GM10847 (cell line): ENCODE measurements around the gene BCL11A.

Source experiments
- POLR2A ChIP-seq: IDR thresholded peaks from 2 replicates; pipeline ENCODE4 v1.6.1; 2011; ENCODE audit not compliant: insufficient read length; ENCODE audit errors: extremely low read depth

Gene BCL11A

DNA sequence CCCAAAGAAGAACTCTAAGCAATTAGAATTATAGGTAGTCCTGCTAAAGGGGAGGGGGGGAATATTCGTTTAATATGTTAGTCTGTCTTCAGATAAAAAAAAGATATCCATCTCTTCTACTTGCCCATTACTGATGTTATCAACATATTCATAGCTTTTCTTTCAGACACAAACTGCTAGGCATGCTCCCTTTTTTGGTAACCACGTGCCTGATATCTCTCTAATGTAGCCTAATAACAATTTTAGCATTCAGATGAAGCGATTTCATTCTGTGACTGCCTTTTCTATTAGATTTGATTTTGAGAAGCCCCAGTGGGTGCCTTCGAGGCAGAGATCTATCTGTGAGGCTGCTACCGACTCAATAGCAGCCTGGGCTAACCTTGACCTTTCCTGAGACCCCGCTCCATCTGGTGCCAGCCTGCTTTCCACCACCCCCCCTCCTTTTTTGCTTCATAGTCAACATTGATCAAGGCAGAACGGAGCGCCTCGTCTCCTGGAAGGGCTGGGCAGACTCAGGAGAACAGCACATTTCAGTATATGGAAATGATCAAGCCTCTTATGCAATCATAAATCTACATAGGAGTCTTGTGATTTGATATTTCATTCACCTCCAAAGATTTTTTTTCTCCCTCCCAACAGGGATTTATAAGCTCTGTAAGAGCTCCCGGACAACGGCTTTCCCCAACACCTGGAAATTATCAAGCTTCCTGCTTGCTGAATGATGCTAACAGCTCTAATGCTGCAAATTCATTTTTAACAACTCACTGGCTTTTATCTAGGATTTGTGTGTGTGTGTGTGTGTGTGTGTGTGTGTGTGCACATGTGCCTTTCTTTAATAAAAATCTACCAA is 14.7 kb upstream of the BCL11A start:
- no peak for TF ChIP-seq POLR2A

DNA sequence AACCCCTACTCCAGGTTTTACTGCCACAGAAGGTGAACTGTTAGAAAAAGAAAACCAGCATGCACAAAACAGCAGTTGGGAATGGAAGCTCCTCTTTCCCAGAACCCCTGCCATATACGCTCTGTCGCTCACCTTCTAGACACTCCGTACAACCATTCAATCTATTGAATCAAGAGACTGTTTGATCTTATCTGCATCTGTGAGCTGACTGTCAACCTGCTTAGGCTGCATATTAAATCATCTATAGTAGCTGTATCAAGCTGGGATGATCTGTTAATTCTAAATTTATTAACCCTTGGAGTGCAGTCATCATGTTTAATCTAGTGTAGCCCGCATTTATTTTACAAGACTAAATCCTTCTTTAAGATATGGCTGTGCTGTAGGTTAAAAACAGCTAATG is 13.6 kb upstream of the BCL11A start:
- no peak for TF ChIP-seq POLR2A

DNA sequence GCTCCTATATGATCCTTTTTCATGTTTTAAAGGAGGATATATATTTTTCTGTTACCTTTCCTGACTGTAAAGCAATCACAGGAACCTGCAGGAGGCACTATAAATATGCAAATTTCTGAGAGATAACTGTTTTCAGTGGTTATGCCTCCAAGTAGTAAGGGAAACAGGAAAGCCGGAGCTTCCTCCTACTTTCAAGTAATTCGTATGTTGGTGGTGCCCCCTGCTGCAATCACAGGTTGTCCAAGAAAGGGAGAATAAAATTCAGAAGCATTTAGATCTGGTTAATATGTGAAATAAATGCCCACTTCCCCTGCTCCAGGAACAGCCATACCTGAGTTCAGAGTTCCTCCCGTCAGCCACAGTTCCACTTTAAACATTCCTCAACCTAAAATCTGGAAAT is 12.0 kb upstream of the BCL11A start:
- TF ChIP-seq POLR2A, result no peak

DNA sequence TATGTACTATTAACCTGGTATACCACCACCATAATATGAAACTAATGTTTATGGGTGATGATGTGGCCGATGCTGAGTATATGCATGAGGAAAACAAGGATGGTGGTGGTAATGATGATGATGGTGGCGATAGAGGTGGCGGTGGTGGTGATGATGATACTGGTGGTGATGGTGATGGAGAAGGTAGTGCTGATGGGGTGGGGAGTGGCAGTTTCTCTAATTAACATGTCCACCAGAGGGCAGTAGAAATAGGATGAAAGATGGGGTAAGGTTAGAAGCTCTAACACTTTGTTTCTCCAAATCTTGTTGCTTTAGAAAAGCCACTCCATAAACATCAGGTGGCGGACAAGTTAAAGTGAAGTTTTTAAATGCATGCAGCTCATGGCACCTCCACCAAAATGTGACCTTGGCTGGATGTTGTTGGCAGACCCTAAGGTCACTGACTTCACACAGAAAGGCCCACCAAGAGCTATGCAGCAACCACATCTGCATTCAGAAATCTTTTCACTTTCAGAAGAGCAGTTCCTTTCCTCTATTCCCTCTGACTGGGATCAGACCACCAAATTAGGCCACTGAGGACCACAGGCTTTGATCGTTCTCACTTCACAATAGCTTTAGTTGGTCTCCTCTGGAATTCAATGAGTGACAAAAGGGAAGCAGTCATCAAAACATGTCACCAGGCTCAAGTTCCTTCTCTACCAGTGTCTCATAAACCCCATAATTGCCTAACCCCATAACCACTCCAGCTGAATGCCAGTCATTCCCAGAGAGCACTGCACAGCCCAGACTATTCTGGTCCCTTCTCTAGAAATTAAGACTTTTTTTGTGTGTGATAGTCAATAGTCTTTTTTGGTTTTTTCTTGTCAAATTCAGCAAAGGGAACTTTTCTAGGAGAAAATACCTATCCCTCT is 7.5 kb upstream of the BCL11A start:
- TF ChIP-seq POLR2A, result no peak

DNA sequence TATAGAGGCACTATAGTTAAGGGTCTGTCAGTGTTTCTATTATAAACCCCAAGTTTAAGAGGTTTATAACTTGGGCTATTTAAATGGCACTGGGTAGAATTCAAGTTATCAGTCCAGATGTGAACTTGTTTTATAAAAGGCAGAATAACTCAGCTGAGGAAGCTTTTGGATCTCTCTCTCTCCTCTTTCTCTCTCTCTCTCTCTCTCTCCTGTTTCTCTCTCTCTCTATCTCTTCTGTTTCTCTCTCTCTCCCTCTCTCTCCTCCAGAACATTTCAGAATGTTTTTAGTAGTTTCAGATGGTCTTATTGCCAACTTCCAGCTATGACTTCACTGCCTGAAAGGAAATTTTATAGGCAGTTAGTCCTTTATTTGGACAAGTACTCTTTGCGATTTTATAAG is 6.4 kb upstream of the BCL11A start:
- no peak for TF ChIP-seq POLR2A

DNA sequence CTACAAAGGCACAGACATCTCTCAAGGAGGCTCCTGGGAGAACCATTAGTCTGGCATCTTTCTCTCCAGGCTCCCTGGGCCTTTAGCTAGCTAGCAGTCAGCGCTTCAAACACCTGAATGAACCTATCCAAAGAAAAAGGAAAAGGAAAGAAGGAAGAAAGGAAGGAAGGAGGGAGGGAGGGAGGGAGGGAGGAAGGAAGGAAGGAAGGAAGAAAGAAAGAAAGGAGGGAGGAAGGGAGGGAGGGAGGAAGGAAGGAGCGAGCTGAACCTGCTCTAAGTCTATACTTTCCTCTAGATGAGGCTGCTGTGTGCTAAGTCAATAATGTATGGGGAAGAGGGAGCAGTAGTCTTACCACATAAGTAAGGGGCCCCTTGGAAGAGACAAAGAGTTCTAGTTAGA is 5.1 kb upstream of the BCL11A start:
- no peak for TF ChIP-seq POLR2A

DNA sequence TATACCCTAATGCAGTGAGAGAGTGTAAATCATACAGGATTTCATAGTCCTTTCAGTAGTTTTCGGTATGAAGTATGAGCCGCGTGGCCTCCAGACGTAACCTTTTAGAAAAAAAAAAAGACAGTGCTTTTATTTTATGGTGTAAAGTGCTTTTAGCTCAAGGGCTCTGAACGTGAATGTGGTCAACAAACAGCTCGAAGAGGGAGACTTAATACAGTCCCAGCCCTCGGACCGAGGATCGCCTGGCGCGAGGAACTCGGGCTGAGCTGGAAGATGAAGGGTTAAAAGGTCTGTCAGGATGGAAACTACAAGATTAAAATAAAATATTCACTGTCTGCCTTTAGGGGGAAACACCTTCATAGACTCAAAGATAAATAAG is 4.0 kb upstream of the BCL11A start:
- no peak for TF ChIP-seq POLR2A

DNA sequence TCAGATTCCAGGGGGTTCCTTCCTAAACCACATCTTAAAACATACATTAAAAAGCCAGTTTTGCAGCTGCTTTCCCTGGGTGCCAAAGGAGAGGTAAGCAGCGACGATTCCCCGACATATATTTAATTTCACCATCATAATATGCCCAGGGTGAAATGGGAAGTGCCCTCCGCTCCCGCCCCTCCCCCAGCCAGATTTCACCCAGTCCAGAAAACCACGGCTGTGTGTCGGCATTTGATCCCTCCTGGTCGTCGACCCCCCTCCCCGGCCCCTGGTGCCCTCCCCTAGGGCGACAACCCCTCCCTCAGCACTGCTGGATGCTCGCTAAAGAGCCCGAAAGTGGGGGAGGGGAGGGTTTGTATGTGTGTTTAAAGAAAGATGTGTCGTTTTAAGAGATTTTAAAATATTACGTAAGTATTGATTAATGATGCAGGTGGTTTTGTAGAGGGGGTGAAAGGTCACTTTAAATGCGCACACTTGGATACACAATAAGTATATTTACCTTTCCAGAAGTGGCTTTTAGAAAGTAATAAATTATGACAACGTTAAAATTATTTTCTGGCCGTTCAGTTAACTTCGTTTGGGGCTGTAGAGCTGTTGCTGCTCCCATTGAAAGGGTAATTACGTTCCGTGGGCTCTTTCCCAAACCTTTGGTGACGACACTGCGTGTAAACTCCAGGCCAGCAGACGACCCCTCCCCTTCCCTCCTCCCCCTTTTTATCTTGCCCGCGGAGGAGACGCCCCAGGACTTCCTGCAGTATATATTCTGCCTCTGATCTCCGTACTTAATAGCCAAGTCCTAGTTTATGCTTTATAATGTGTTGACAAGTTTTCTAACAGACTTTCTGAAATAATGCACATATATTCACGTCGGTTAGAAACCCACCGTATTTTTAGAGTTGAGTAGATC is 3.4 kb upstream of the BCL11A start:
- no peak for TF ChIP-seq POLR2A

DNA sequence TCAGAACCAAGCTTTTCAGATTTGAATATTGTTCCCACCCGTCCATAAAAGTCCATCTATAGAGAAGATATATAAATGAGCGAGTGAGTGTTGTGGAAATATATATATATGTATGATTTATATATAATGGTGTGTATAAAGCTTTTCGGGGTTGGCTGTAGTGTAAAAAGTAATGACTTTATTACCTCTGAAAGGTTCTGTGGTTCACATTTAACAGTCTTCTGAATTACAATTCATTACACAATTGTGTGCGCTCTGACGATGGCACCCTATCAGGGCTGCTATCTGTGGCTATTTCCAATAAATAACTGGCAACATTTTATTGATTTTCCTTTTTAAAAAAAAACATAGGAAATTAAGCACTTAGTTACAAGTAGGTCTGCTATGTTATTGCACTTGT is 2.7 kb upstream of the BCL11A start:
- no peak for TF ChIP-seq POLR2A

DNA sequence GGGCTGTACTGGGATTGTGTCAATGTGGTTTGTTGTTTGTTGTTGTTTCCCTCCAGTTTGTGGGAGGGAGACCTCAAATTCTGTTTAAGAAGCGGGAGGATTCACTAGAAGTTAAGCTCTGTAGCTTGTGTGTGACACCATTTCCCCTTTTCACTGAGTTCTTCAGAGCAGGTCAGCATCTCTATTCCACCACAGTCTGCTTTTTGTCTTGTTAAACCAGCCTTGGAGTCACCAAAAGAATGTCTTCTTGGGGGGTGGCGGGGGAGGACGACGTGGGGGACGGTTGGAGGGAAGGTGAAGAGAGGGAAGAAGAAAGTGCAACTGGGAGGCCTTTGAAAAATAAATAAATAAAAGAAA is 2.3 kb upstream of the BCL11A start:
- TF ChIP-seq POLR2A, result no peak

DNA sequence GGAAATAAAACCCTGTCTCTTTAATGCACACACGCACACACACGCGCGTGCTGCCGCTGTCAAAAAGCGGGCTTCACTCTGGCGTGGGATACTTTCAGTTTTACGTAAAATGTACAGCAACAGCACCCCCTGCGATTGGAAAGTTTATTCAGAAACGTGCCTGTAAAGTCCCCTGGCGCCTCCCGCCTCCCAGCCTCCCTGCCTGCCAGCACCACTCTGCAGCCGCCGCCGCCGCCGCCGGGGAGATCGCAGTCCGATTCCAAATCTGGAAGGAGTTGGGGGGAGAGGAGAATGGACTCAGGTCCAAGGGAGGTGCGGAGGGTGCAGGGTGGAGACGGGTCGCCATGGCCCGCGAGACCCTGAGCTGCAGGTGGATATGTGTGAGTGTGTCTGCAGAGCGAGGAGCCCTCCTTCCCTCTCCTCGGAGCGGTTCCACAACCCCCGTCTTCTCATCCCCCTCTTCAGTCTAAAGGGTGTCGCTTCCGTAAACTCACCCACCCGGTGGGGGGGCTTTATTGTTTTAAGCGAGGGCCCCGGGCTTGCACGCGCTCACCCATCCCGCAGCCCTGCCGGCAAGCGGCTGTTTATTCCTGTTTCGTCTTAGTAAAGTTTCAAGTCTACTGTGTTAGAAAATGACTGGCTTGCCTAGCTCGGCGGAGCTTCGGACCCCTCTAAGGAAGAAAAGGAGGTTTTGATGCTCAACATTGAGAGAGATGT is 1.8 kb upstream of the BCL11A start:
- TF ChIP-seq POLR2A, result no peak

DNA sequence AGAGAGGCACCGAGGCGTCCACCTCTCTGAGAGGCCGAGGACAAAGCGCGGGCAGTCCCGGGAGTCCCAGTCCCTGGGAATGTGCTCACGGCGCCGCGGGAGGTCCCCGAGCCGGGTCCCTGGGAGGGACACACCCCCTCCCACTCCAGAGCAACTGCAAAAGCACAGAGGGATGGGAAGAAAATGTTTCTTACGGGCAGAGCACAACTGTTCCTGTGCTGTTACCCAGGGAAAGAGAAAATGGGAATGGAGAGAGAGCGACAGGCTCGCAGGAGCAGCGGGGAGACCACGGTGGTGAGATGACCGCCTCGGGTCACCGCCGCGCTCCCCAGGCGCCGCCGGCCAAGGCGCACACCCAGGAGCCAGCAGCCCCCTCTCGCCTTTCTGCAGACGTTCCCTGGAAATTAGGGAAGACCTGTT is 1.2 kb upstream of the BCL11A start:
- TF ChIP-seq POLR2A, result no peak

DNA sequence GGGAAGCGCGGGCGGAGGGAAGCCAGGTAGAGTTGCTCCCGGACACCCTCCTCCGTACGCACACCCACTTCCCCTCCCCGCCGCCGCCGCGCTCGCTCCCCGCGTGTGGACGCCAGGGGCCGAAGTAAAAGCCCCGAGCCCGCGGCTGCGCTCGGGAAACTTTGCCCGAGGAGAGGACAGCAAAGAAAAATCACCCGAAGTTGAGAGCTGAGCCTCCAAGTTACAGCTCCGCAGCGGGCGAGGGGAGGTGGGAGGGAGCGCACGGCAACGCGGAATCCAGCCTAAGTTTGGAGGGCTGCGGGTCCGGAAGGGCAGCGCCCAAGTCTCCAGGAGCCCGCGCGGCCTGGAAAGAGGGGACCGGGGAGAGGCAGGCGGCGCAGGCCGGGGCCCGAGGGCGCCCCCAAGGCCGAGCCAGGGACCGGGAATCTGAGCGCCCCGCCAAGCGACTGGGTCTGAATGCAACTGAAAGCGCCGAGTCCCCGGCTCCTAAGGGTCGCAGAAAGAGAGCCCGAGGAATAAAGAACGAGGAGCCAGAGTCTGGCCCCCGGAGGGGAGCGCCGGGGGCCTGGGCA is 706 bp upstream of the BCL11A start:
- no peak for TF ChIP-seq POLR2A

DNA sequence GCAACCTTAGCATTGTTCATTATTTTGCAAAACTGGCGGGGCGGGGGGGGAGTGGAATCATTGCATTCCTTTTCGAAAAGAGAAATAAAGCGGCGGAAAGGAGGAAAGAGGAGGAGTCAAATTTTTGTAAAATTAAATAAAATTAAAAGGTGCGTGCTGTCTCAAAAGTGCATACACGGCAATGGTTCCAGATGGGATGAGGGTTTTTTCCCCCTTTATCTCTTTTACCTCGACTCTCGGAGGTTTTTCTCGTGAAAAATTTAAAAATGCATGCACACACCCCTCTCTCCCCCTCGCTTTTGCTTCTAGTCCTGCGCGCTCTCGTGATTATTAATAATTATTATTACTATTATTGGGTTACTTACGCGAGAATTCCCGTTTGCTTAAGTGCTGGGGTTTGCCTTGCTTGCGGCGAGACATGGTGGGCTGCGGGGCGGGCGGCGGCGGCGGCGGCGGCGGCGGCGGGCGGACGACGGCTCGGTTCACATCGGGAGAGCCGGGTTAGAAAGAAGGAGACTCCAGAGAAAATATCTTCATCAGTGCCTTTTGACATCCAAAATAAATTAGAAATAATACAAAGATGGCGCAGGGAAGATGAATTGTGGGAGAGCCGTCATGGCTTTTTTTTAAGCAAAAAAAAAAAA is 481 bp downstream of the BCL11A start:
- no peak for TF ChIP-seq POLR2A
